K562 (cell line): ENCODE results near the gene APOO. TPM values are rescaled to one million over a fixed set of nuclear protein-coding genes. Genes with fewer than 3 reads are reported as not detected.

ENCODE experiments used
- ATAC-seq: fragments of 200-7000 bp; cut with Tn5 transposase; 3 replicates; pipeline ENCODE4 v1.9.1; 2020; ENCODE audit warnings: moderate library complexity
- BruUV-seq: library from RNA; stranded (reverse); fragments of 400-500 nt; replicated peaks from 2 replicates; lab custom pipeline; 2021; lab: Mats Ljungman, UMichigan
- CTCF ChIA-PET: fragments of 300-600 bp; formaldehyde crosslinking; extraction: SDS; loops from one replicate; lab custom pipeline; 2021; ENCODE audit warnings: low intra/inter-chr PET ratio; lab: Yijun Ruan, JAX
- POLR2A ChIA-PET: fragments of 300-600, 350-650 bp; sonication (Branson Sonifier 250); formaldehyde crosslinking; extraction: SDS; loops from one replicate; lab custom pipeline; 2021; ENCODE audit warnings: antibody characterized with exemption, inconsistent platforms; lab: Yijun Ruan, JAX
- DNase-seq, 4 experiments: peaks; one replicate each; pipeline versions ENCODE4 v3.0.0 to v3.0.0-alpha.2; 2011 to 2018; ENCODE audit warnings: low spot score in 3 of 4, mixed read lengths in 3 of 4; ENCODE audit errors: extremely low read depth in 1 of 4
- FAIRE-seq: peaks from 2 replicates; lab custom pipeline; 2011; peaks lifted over from hg19 to GRCh38; lab: Jason Lieb, UNC
- H2AFZ ChIP-seq: 2 replicates; pipeline ENCODE4 v1.6.0; 2011; ENCODE audit warnings: low read depth, low read length, control low read depth, inconsistent platforms
- H3K27ac ChIP-seq: fragments of 200-600 bp; 3 replicates; pipeline ENCODE4 v1.8.0; 2011; ENCODE audit warnings: low read depth, mild to moderate bottlenecking, control low read depth, inconsistent platforms, low read length, moderate library complexity, mixed read lengths; ENCODE audit errors: extremely low read depth
- H3K27me3 ChIP-seq, 2 experiments: fragments of 300-600 bp in 1 of 2; 2 replicates in 1 of 2; 3 replicates in 1 of 2; pipeline versions ENCODE4 v1.6.0 to v1.8.0; 2011; ENCODE audit warnings: inconsistent platforms in 2 of 2, low read length in 2 of 2, mild to moderate bottlenecking in 1 of 2, mixed read lengths in 1 of 2, moderate library complexity in 1 of 2; ENCODE audit not compliant: control insufficient read depth in 2 of 2, insufficient read depth in 2 of 2
- H3K36me3 ChIP-seq: fragments of 300-600 bp; 3 replicates; pipeline ENCODE4 v1.8.0; 2011; ENCODE audit warnings: mild to moderate bottlenecking, low read length, inconsistent platforms; ENCODE audit not compliant: control insufficient read depth, insufficient read depth
- H3K4me1 ChIP-seq, 2 experiments: fragments of 200-600 bp in 1 of 2; replicated peaks in 1 of 2; 2 replicates in 1 of 2; 3 replicates in 1 of 2; pipeline versions ENCODE4 v1.5.1 to v1.8.0; 2011; ENCODE audit warnings: inconsistent platforms in 2 of 2, low read length in 2 of 2, mild to moderate bottlenecking in 1 of 2, mixed read lengths in 1 of 2, moderate library complexity in 1 of 2; ENCODE audit not compliant: control insufficient read depth in 2 of 2, insufficient read depth in 2 of 2
- H3K4me2 ChIP-seq: 2 replicates; pipeline ENCODE4 v1.6.1; 2011; ENCODE audit warnings: low read length, control low read depth, inconsistent platforms, mixed read lengths; ENCODE audit not compliant: insufficient read depth
- H3K4me3 ChIP-seq: fragments of 200-600 bp; sonication (generic), shearing (Covaris generic); 2 replicates; pipeline ENCODE4 v1.5.1; 2016; ENCODE audit warnings: control low read depth, inconsistent platforms
- H3K79me2 ChIP-seq: fragments of 200-600 bp; 3 replicates; pipeline ENCODE4 v1.8.0; 2011; ENCODE audit warnings: low read length, inconsistent platforms; ENCODE audit not compliant: control insufficient read depth, insufficient read depth
- H3K9ac ChIP-seq, 2 experiments: 2 replicates each; pipeline versions ENCODE4 v1.6.0 to v1.6.1; 2011; ENCODE audit warnings: low read depth in 2 of 2, low read length in 2 of 2, control low read depth in 1 of 2, inconsistent platforms in 1 of 2, mild to moderate bottlenecking in 1 of 2, mixed read lengths in 1 of 2; ENCODE audit not compliant: insufficient read depth in 1 of 2
- H3K9me1 ChIP-seq: one replicate; pipeline ENCODE4 v1.6.0; 2011; ENCODE audit warnings: inconsistent platforms, mild to moderate bottlenecking, low read length, moderate library complexity; ENCODE audit not compliant: control insufficient read depth, insufficient read depth
- H3K9me3 ChIP-seq: replicated peaks from 2 replicates; pipeline ENCODE4 v1.5.1; 2011; ENCODE audit warnings: low read depth, low read length, inconsistent platforms; ENCODE audit not compliant: control insufficient read depth, insufficient read depth
- H4K20me1 ChIP-seq: replicated peaks from 2 replicates; pipeline ENCODE4 v1.6.1; 2011; ENCODE audit warnings: low read length, inconsistent platforms, mixed read lengths; ENCODE audit not compliant: control insufficient read depth, insufficient read depth
- CREM ChIP-seq: IDR thresholded peaks from 2 replicates; pipeline ENCODE4 v1.6.1; 2014; ENCODE audit warnings: antibody characterized with exemption, low read depth
- ESRRB ChIP-seq: fragments of 250-450 bp; sonication (Bioruptor Pico); IDR thresholded peaks from 2 replicates; pipeline ENCODE4 v1.5.0; 2020; ENCODE audit warnings: mild to moderate bottlenecking, moderate library complexity, borderline replicate concordance
- MAFF ChIP-seq: IDR thresholded peaks from 2 replicates; pipeline ENCODE4 v1.6.1; 2012; ENCODE audit warnings: low read length, improper control_type of control experiment
- MCM2 ChIP-seq: fragments of 450-650 bp; IDR thresholded peaks from 2 replicates; pipeline ENCODE4 v1.6.1; 2017; ENCODE audit warnings: low read depth, mild to moderate bottlenecking
- PATZ1 ChIP-seq: fragments of 250-450 bp; sonication (Bioruptor Pico); IDR thresholded peaks from 2 replicates; pipeline ENCODE4 v1.5.0; 2020; ENCODE audit warnings: mild to moderate bottlenecking, borderline replicate concordance
- PRDM10 ChIP-seq: fragments of 450-650 bp; IDR thresholded peaks from 2 replicates; pipeline ENCODE4 v1.6.1; 2018; ENCODE audit not compliant: partially characterized antibody
- PYGO2 ChIP-seq: fragments of 450-650 bp; IDR thresholded peaks from 2 replicates; pipeline ENCODE4 v1.6.1; 2016; ENCODE audit warnings: mild to moderate bottlenecking, missing genetic modification characterization, moderate library complexity, missing compliant biosample characterization
- TRIM28 ChIP-seq: fragments of 450-650 bp; IDR thresholded peaks from 2 replicates; pipeline ENCODE4 v1.6.1; 2017
- ZFP91 ChIP-seq: sonication (generic); formaldehyde crosslinking; IDR thresholded peaks from 2 replicates; pipeline ENCODE4 v1.8.0; 2022; ENCODE audit warnings: mild to moderate bottlenecking, missing genetic modification reagents
- ZNF212 ChIP-seq: fragments of 450-650 bp; formaldehyde crosslinking; IDR thresholded peaks from 2 replicates; pipeline ENCODE4 v1.4.0; 2020; ENCODE audit warnings: mild to moderate bottlenecking
- WGBS: fragments of 100-300 bp; shearing (Covaris generic); methylation state at CpG from one replicate; pipeline ENCODE4 v1.1.6; 2016; ENCODE audit warnings: low coverage, mixed read lengths; ENCODE audit not compliant: insufficient coverage; ENCODE audit errors: missing lambda C conversion rate; 5-methylcytosine and 5-hydroxymethylcytosine counted together
- in situ Hi-C: fragments of 300-500 bp; cut with MboI; formaldehyde crosslinking; loops from 4 replicates; pipeline ENCODE4 v1.15.0; 2018; ENCODE audit warnings: inconsistent platforms, mixed read lengths
- intact Hi-C: fragments of 100-400 bp; cut with micrococcal nuclease; formaldehyde crosslinking; loops from 2 replicates; pipeline ENCODE4 v1.14.2; 2022
- polyA plus RNA-seq, 8 experiments: library from polyadenylated mRNA; depleted of rRNA in 4 of 8; stranded (reverse) in 5 of 8; unstranded in 3 of 8; fragments of >200 nt; fragmentation: Nextera tagmentation in 2 of 8; fragmentation: Illumina TruSeq in 1 of 8; extraction: Ambion mirVana in 2 of 8; extraction: Trizol in 1 of 8; gene quantifications; 2 replicates each; pipeline versions ENCODE4 v1.2.1 to v1.2.3, GENCODE V29; 2011 to 2014; ENCODE audit warnings: inconsistent platforms in 1 of 8, missing spikeins in 1 of 8
- total RNA-seq, 7 experiments: library from RNA; depleted of rRNA in 6 of 7; stranded (reverse); fragments of >200 nt in 6 of 7; fragmentation: Illumina TruSeq in 2 of 7; extraction: Trizol in 2 of 7; gene quantifications; 2 replicates each; pipeline versions ENCODE4 v1.2.1 to v1.2.3, GENCODE V29; 2011 to 2021; ENCODE audit warnings: low replicate concordance in 1 of 7

APOO gene
- total and polyA plus RNA-seq, 9 of the 15 experiments (the other 6 are each of a cell fraction or from before 2014, with no cell fraction given): 37.3 to 76.4 (median 60.8) TPM

GRCh38 chrX:23938690-23939089, 31.0 kb upstream of the APOO start (continued):
- no peak for TF ChIP-seq CREM
- no peak for TF ChIP-seq MCM2
- no peak for TF ChIP-seq ZFP91 (CRISPR knock-in tag)
- no peak for TF ChIP-seq ESRRB (CRISPR knock-in tag)
- TF ChIP-seq TRIM28: no peak
- no peak for TF ChIP-seq PATZ1 (CRISPR knock-in tag)
- TF ChIP-seq MAFF: peak; percentile 93
- no peak for TF ChIP-seq PYGO2 (tag)

GRCh38 chrX:23937100-23937499, 29.4 kb upstream of the APOO start:
- H3K9me1 ChIP-seq: no peaks in the 10 kb centered on the region
- no peak overlapping the region for H2AFZ ChIP-seq
- no peaks in the 10 kb centered on the region for H3K79me2 ChIP-seq
- H3K4me2 ChIP-seq: no peak overlapping the region
- POLR2A ChIA-PET: no interaction called here
- no peak overlapping the region for H3K9ac ChIP-seq
- FAIRE-seq (peak; percentile 11), DNase-seq (peak in 2 of 4 experiments; percentile 14 to 17)
- no peak overlapping the region for H3K27ac ChIP-seq
- intact Hi-C loops (no loop called here), in situ Hi-C loops (no loop called here)
- 14% methylated on average over 1 of the region's 4 CpGs for WGBS
- no peaks in the 10 kb centered on the region for H3K36me3 ChIP-seq
- CTCF ChIA-PET: no interaction called here
- H3K4me1 ChIP-seq: peaks cover 0 to 11% of the 10 kb centered on the region in 2 experiments; a peak in 3 of 5 replicates
- H3K4me3 ChIP-seq: no peak overlapping the region
- peak; percentile 46 for TF ChIP-seq PRDM10
- TF ChIP-seq ZNF212 (CRISPR knock-in tag): no peak
- TF ChIP-seq, all 486 proteins: peak for 1
- ATAC-seq: peak; percentile 57
- Histone ChIP-seq H3K27me3 (no peaks in the 10 kb centered on the region), H3K9me3 (no peaks in the 10 kb centered on the region), H4K20me1 (no peaks in the 10 kb centered on the region)
- BruUV-seq: no TSS peak
